ENCODE data around the gene GRK3.
"Not testable (repeated sequence)": the region's sequence is repeated elsewhere in the genome, so short reads cannot be mapped to it uniquely, and the experiment has no call there.

GRK3 gene

GRCh38 chr22:25564320-25564978 is at the start of gene GRK3:
TSS of gene GRK3 (plus strand) at chr22:25564675. CDS start at chr22:25565041, 366 bp downstream.
- FAIRE-seq (no peak), DNase-seq (ENCODE audit: insufficient read length, low spot score) (peak; percentile 64)
- peak; percentile 73 for TF ChIP-seq POLR2A (IDR thresholded peaks at IDR 0.05; ENCODE audit: low read depth, low read length)

- no peak for TF ChIP-seq POLR2A (IDR thresholded peaks at IDR 0.05; ENCODE audit: low read depth, low read length)
- DNase-seq (ENCODE audit: insufficient read length, low spot score) (no peak), FAIRE-seq (no peak)
Measured at GRCh38 chr22:25518000-25518663, 46.3 kb upstream of the GRK3 start.

- FAIRE-seq (no peak), DNase-seq (ENCODE audit: insufficient read length, low spot score) (no peak)
- TF ChIP-seq POLR2A (IDR thresholded peaks at IDR 0.05; ENCODE audit: low read depth, low read length) = no peak
Measured at GRCh38 chr22:25525376-25525775, 39.1 kb upstream of the GRK3 start.

GRCh38 chr22:25525804-25526584 is 38.5 kb upstream of the GRK3 start:
- DNase-seq (ENCODE audit: insufficient read length, low spot score); FAIRE-seq: not testable (repeated sequence)

GRCh38 chr22:25527016-25527415 is 37.5 kb upstream of the GRK3 start:
- DNase-seq (ENCODE audit: insufficient read length, low spot score); FAIRE-seq: not testable (repeated sequence)

- FAIRE-seq; DNase-seq (ENCODE audit: insufficient read length, low spot score): not testable (repeated sequence)
Measured at GRCh38 chr22:25528068-25528467, 36.4 kb upstream of the GRK3 start.

GRCh38 chr22:25529059-25529458 is 35.4 kb upstream of the GRK3 start:
- DNase-seq (ENCODE audit: insufficient read length, low spot score); FAIRE-seq: not testable (repeated sequence)

GRCh38 chr22:25529541-25530137 is 34.8 kb upstream of the GRK3 start:
- FAIRE-seq = peak; percentile 20
- DNase-seq (ENCODE audit: insufficient read length, low spot score) = not testable (repeated sequence)

- FAIRE-seq; DNase-seq (ENCODE audit: insufficient read length, low spot score): not testable (repeated sequence)
Measured at GRCh38 chr22:25531677-25532076, 32.8 kb upstream of the GRK3 start.

- FAIRE-seq (no peak), DNase-seq (ENCODE audit: insufficient read length, low spot score) (no peak)
- no peak for TF ChIP-seq POLR2A (IDR thresholded peaks at IDR 0.05; ENCODE audit: low read depth, low read length)
Measured at GRCh38 chr22:25534724-25535123, 29.8 kb upstream of the GRK3 start.

GRCh38 chr22:25536589-25536988 is 27.9 kb upstream of the GRK3 start:
- FAIRE-seq (no peak), DNase-seq (ENCODE audit: insufficient read length, low spot score) (no peak)
- no peak for TF ChIP-seq POLR2A (IDR thresholded peaks at IDR 0.05; ENCODE audit: low read depth, low read length)

GRCh38 chr22:25540166-25540907 is 24.1 kb upstream of the GRK3 start:
- DNase-seq (ENCODE audit: insufficient read length, low spot score) (no peak), FAIRE-seq (no peak)
- no peak for TF ChIP-seq POLR2A (IDR thresholded peaks at IDR 0.05; ENCODE audit: low read depth, low read length)

GRCh38 chr22:25540908-25541660 is 23.4 kb upstream of the GRK3 start:
- FAIRE-seq (no peak), DNase-seq (ENCODE audit: insufficient read length, low spot score) (no peak)
- no peak for TF ChIP-seq POLR2A (IDR thresholded peaks at IDR 0.05; ENCODE audit: low read depth, low read length)
